Immature natural killer cell (primary cell): Measurements from ENCODE around the gene GNB4. TPM values are rescaled to one million over a fixed set of nuclear protein-coding genes. Genes with fewer than 3 reads are reported as not detected.

Experiments
- DNase-seq, 3 donors: peaks; one replicate each; pipeline ENCODE4 v3.0.0; 2022; ENCODE audit warnings: mixed read lengths in 1 of 3
- H3K27ac Mint-ChIP-seq, 6 donors: one replicate each; pipeline ENCODE4 v1.8.0; 2020; ENCODE audit warnings: mixed read lengths in 6 of 6, mild to moderate bottlenecking in 5 of 6, inconsistent platforms in 4 of 6, moderate library complexity in 3 of 6
- H3K27me3 Mint-ChIP-seq, 3 donors: one replicate each; pipeline ENCODE4 v1.8.0; 2020 to 2021; ENCODE audit warnings: low read depth in 3 of 3, mild to moderate bottlenecking in 3 of 3, mixed read lengths in 3 of 3, moderate library complexity in 3 of 3, inconsistent platforms in 1 of 3
- H3K36me3 Mint-ChIP-seq, 3 donors: one replicate each; pipeline ENCODE4 v1.8.0; 2020; ENCODE audit warnings: mixed read lengths in 3 of 3, inconsistent platforms in 2 of 3, mild to moderate bottlenecking in 2 of 3
- H3K4me1 Mint-ChIP-seq, 2 donors: one replicate each; pipeline ENCODE4 v1.8.0; 2020; ENCODE audit warnings: inconsistent platforms in 2 of 2, mild to moderate bottlenecking in 2 of 2, mixed read lengths in 2 of 2, moderate library complexity in 1 of 2
- H3K4me3 Mint-ChIP-seq, 5 donors: one replicate each; pipeline ENCODE4 v1.8.0; 2020; ENCODE audit warnings: mild to moderate bottlenecking in 5 of 5, mixed read lengths in 5 of 5, inconsistent platforms in 3 of 5, moderate library complexity in 3 of 5
- H3K9me3 Mint-ChIP-seq, 6 donors: one replicate each; pipeline ENCODE4 v1.8.0; 2020; ENCODE audit warnings: mild to moderate bottlenecking in 6 of 6, mixed read lengths in 6 of 6, inconsistent platforms in 4 of 6, moderate library complexity in 3 of 6
- polyA plus RNA-seq, 3 donors: library from polyadenylated mRNA; unstranded; fragments of 300-500 nt; fragmentation: Illumina TruSeq; gene quantifications; one replicate each; pipeline ENCODE4 v1.2.3, GENCODE V29; 2021

The GNB4 gene
- polyA plus RNA-seq, 3 donors from 2014 or later: 2.2 to 12.3 (median 3.0) TPM

GRCh38 chr3:179376474-179376873 lies 74.8 kb downstream of the GNB4 start:
- DNase-seq: no peak
- Mint-ChIP-seq H3K9me3 (no peaks in the 10 kb centered on the region), H3K36me3 (peaks cover 14 to 42% (median 15%) of the 10 kb centered on the region in 3 donors), H3K27me3 (no peaks in the 10 kb centered on the region), H3K4me3 (no peak overlapping the region), H3K4me1 (no peaks in the 10 kb centered on the region), H3K27ac (no peak overlapping the region)

GRCh38 chr3:179375091-179375999 lies 75.9 kb downstream of the GNB4 start:
- Mint-ChIP-seq H3K27ac (no peak overlapping the region), H3K36me3 (peaks cover 10 to 40% (median 15%) of the 10 kb centered on the region in 3 donors), H3K4me1 (no peaks in the 10 kb centered on the region), H3K27me3 (no peaks in the 10 kb centered on the region), H3K4me3 (no peak overlapping the region), H3K9me3 (no peaks in the 10 kb centered on the region)
- DNase-seq: no peak

GRCh38 chr3:179373938-179374337 lies 77.3 kb downstream of the GNB4 start:
- no peaks in the 10 kb centered on the region for H3K27me3 Mint-ChIP-seq
- peaks cover 8 to 32% (median 11%) of the 10 kb centered on the region in 3 donors for H3K36me3 Mint-ChIP-seq
- H3K27ac Mint-ChIP-seq: no peak overlapping the region
- DNase-seq: no peak
- no peak overlapping the region for H3K4me3 Mint-ChIP-seq
- no peaks in the 10 kb centered on the region for H3K9me3 Mint-ChIP-seq
- H3K4me1 Mint-ChIP-seq: no peaks in the 10 kb centered on the region

GRCh38 chr3:179369621-179370020 lies 81.6 kb downstream of the GNB4 start:
- Mint-ChIP-seq H3K4me1 (no peaks in the 10 kb centered on the region), H3K27ac (no peak overlapping the region), H3K27me3 (no peaks in the 10 kb centered on the region), H3K9me3 (no peaks in the 10 kb centered on the region), H3K36me3 (peaks cover 8 to 31% (median 16%) of the 10 kb centered on the region in 3 donors), H3K4me3 (no peak overlapping the region)
- no peak for DNase-seq

- Mint-ChIP-seq H3K4me3 (no peak overlapping the region), H3K9me3 (no peaks in the 10 kb centered on the region), H3K36me3 (peaks cover 13 to 40% (median 21%) of the 10 kb centered on the region in 3 donors), H3K27me3 (peaks cover 0 to 2% (median 0%) of the 10 kb centered on the region in 3 donors), H3K27ac (no peak overlapping the region), H3K4me1 (no peaks in the 10 kb centered on the region)
- DNase-seq: no peak
Measured at GRCh38 chr3:179363332-179363731, 87.9 kb downstream of the GNB4 start.

- Mint-ChIP-seq H3K27me3 (no peaks in the 10 kb centered on the region), H3K4me3 (no peak overlapping the region), H3K36me3 (peaks cover 23 to 55% (median 34%) of the 10 kb centered on the region in 3 donors), H3K27ac (peak overlapping the region in 1 of 6 donors; percentile 13), H3K9me3 (no peaks in the 10 kb centered on the region), H3K4me1 (peaks cover 11 to 51% of the 10 kb centered on the region in 2 donors)
- no peak for DNase-seq
Measured at GRCh38 chr3:179355996-179356395, 95.3 kb downstream of the GNB4 start.

- no peaks in the 10 kb centered on the region for H3K9me3 Mint-ChIP-seq
Measured at GRCh38 chr3:179348325-179349013, 102.8 kb downstream of the GNB4 start.

GRCh38 chr3:179347345-179348194 lies 103.7 kb downstream of the GNB4 start, which contains the start of gene MFN1:
Gene MFN1 (plus strand): TSS chr3:179347709. CDS start chr3:179348852, 1,143 bp downstream.
- Mint-ChIP-seq H3K9me3 (no peaks in the 10 kb centered on the region), H3K4me3 (peak within 1 kb of the TSS; percentile 97 to 99 (median 99)), H3K4me1 (peaks cover 23 to 46% of the 10 kb centered on the region in 2 donors), H3K36me3 (peaks cover 5 to 13% (median 11%) of the 10 kb centered on the region in 3 donors), H3K27me3 (peaks cover 3 to 4% (median 4%) of the 10 kb centered on the region in 3 donors), H3K27ac (peak within 1 kb of the TSS; percentile 90 to 96 (median 94))
- peak; percentile 87 to 88 (median 88) for DNase-seq

More at GRCh38 chr3:179348325-179349013, 102.8 kb downstream of the GNB4 start:
- H3K4me1 Mint-ChIP-seq: peaks cover 23 to 48% of the 10 kb centered on the region in 2 donors
- H3K4me3 Mint-ChIP-seq: peak overlapping the region; percentile 97 to 99 (median 99)
- peak overlapping the region; percentile 82 to 96 (median 89) for H3K27ac Mint-ChIP-seq
- no peak for DNase-seq
- H3K27me3 Mint-ChIP-seq: peaks cover 3 to 4% (median 4%) of the 10 kb centered on the region in 3 donors
- peaks cover 6 to 16% (median 12%) of the 10 kb centered on the region in 3 donors for H3K36me3 Mint-ChIP-seq

Other genes starting within 250 kb of the GNB4 start
- under 1 TPM in 2 of 3 donors, not detected in 1; 0.20 to 0.43 TPM for gene KCNMB3, start 200.4 kb downstream of the GNB4 start, polyA plus RNA-seq
- 10 to 100 TPM; 40.0 to 54.8 (median 46.7) TPM for gene ZNF639, start 128.4 kb downstream of the GNB4 start, polyA plus RNA-seq
- 10 to 100 TPM in 1 of 3 donors, 1 to 10 TPM in 2; 2.2 to 11.1 (median 8.6) TPM for gene MFN1, start 103.8 kb downstream of the GNB4 start, polyA plus RNA-seq
- 10 to 100 TPM; 25.6 to 46.1 (median 34.5) TPM for gene ACTL6A, start 111.5 kb upstream of the GNB4 start, polyA plus RNA-seq
- 10 to 100 TPM; 49.0 to 61.8 (median 53.6) TPM for gene MRPL47, start 153.2 kb upstream of the GNB4 start, polyA plus RNA-seq
- 10 to 100 TPM; 39.9 to 74.5 (median 61.1) TPM for gene NDUFB5, start 153.3 kb upstream of the GNB4 start, polyA plus RNA-seq
- gene USP13, start 201.6 kb upstream of the GNB4 start, polyA plus RNA-seq: 1 to 10 TPM; 2.3 to 3.5 (median 2.6) TPM